HepG2 (cell line): ENCODE results near the gene DGKB.

Source experiments
- CREB1 ChIP-seq, 2 experiments: fragments of 450-650 bp in 1 of 2; IDR thresholded peaks; 2 replicates each; pipeline ENCODE4 v1.6.1; 2016 to 2017; ENCODE audit warnings: control low read depth in 1 of 2, mild to moderate bottlenecking in 1 of 2, missing compliant biosample characterization in 1 of 2, missing genetic modification characterization in 1 of 2
- HNF4G ChIP-seq, 2 experiments: sonication (generic) in 1 of 2; formaldehyde crosslinking in 1 of 2; IDR thresholded peaks; 2 replicates each; pipeline versions ENCODE4 v1.4.0 to v1.6.1; 2011 to 2020; ENCODE audit warnings: borderline replicate concordance in 2 of 2, low read depth in 2 of 2, mild to moderate bottlenecking in 2 of 2, low read length in 1 of 2, missing genetic modification reagents in 1 of 2, moderate library complexity in 1 of 2
- SIN3A ChIP-seq: IDR thresholded peaks from 2 replicates; pipeline ENCODE4 v1.6.1; 2011; ENCODE audit warnings: low read depth, mild to moderate bottlenecking, control low read depth, low read length, borderline replicate concordance
- SRSF9 ChIP-seq: fragments of 200-400 bp; formaldehyde crosslinking; IDR thresholded peaks from 2 replicates; pipeline ENCODE4 v1.6.1; 2018; ENCODE audit warnings: borderline replicate concordance, mild to moderate bottlenecking, low read depth, low read length; ENCODE audit not compliant: insufficient read depth, poor library complexity, severe bottlenecking
- ZNF207 ChIP-seq: fragments of 450-650 bp; IDR thresholded peaks from 2 replicates; pipeline ENCODE4 v1.6.1; 2016; ENCODE audit warnings: antibody characterized with exemption, borderline replicate concordance
- ZNF616 ChIP-seq: sonication (generic); formaldehyde crosslinking; IDR thresholded peaks from 2 replicates; pipeline ENCODE4 v1.5.0; 2020; ENCODE audit warnings: low read depth, mild to moderate bottlenecking, missing genetic modification reagents
- TF ChIP-seq, protein P1 (sequence below): sonication (generic); formaldehyde crosslinking; IDR thresholded peaks from 2 replicates; pipeline ENCODE4 v1.5.0; 2020; ENCODE audit warnings: missing genetic modification reagents
- TF ChIP-seq, protein P2 (sequence below): sonication (generic); formaldehyde crosslinking; IDR thresholded peaks from 2 replicates; pipeline ENCODE4 v1.5.0; 2020; ENCODE audit warnings: mild to moderate bottlenecking, missing genetic modification reagents, moderate library complexity
- TF ChIP-seq, protein P3 (sequence below): sonication (generic); formaldehyde crosslinking; IDR thresholded peaks from 2 replicates; pipeline ENCODE4 v1.8.1; 2023; ENCODE audit warnings: mild to moderate bottlenecking, moderate library complexity, missing genetic modification reagents

DNA sequence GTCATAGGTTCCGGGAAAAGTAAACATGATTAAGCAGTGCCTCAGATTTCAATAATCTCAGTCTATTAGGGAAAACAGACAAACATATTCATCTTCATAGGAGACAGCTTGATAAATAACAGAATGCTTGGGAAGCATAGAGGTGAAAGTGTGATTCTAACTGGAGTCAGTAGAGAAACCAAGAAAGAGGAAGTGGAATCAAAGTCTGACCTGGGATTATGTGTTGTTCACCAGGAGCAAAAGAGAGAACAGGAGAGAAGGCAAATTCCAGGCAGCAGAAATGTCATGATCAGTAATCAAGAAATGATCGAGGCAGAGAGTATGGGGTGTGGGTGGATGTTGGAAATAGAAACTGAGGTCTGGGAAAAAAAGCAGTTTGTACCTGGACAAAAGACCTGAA is 43.7 kb downstream of the DGKB start:
- TF ChIP-seq, protein P1, sequence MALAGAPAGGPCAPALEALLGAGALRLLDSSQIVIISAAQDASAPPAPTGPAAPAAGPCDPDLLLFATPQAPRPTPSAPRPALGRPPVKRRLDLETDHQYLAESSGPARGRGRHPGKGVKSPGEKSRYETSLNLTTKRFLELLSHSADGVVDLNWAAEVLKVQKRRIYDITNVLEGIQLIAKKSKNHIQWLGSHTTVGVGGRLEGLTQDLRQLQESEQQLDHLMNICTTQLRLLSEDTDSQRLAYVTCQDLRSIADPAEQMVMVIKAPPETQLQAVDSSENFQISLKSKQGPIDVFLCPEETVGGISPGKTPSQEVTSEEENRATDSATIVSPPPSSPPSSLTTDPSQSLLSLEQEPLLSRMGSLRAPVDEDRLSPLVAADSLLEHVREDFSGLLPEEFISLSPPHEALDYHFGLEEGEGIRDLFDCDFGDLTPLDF (CRISPR knock-in tag) = no peak
- TF ChIP-seq CREB1 (IDR thresholded peaks at IDR 0.05) (no peak), CREB1 (CRISPR knock-in tag; IDR thresholded peaks at IDR 0.05) (no peak), ZNF207 (no peak), ZNF616 (CRISPR knock-in tag) (no peak), SRSF9 (no peak), HNF4G (IDR thresholded peaks at IDR 0.05; ENCODE audit: borderline replicate concordance, low read depth, low read length) (no peak), HNF4G (CRISPR knock-in tag; IDR thresholded peaks at IDR 0.05; ENCODE audit: borderline replicate concordance, low read depth) (no peak), SIN3A (no peak)
- TF ChIP-seq, protein P2, sequence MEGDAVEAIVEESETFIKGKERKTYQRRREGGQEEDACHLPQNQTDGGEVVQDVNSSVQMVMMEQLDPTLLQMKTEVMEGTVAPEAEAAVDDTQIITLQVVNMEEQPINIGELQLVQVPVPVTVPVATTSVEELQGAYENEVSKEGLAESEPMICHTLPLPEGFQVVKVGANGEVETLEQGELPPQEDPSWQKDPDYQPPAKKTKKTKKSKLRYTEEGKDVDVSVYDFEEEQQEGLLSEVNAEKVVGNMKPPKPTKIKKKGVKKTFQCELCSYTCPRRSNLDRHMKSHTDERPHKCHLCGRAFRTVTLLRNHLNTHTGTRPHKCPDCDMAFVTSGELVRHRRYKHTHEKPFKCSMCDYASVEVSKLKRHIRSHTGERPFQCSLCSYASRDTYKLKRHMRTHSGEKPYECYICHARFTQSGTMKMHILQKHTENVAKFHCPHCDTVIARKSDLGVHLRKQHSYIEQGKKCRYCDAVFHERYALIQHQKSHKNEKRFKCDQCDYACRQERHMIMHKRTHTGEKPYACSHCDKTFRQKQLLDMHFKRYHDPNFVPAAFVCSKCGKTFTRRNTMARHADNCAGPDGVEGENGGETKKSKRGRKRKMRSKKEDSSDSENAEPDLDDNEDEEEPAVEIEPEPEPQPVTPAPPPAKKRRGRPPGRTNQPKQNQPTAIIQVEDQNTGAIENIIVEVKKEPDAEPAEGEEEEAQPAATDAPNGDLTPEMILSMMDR (CRISPR knock-in tag) = no peak
- TF ChIP-seq, protein P3, sequence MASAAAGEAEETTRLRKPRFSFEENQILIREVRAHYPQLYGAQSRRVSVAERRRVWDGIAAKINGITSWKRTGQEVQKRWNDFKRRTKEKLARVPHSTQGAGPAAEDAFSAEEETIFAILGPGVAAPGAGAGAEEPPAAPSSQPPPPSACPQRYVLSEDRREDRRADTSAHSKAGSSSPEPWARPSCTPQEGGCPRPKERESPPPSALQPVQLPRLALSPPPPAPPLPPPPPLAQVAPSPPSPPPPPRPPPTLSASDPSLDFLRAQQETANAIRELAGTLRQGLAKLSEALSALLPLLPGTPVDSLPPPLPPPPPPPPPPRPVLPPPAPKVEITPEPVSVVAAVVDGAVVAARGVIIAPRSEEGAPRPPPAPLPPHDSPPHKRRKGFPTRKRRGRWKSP (CRISPR knock-in tag) = no peak
